ENCODE measurements around the gene EXOSC5. TPM values are rescaled to one million over a fixed set of nuclear protein-coding genes. Genes with fewer than 3 reads are reported as not detected.

The EXOSC5 gene
- total and polyA plus RNA-seq, 9 of the 15 experiments (the other 6 are each of a cell fraction or from before 2014, with no cell fraction given): 10.9 to 75.5 (median 37.8) TPM

- TF ChIP-seq PATZ1 (CRISPR knock-in tag; IDR thresholded peaks at IDR 0.05; ENCODE audit: borderline replicate concordance): no peak
- no peak for TF ChIP-seq ERF (CRISPR knock-in tag; IDR thresholded peaks at IDR 0.05)
- TF ChIP-seq, protein P1, sequence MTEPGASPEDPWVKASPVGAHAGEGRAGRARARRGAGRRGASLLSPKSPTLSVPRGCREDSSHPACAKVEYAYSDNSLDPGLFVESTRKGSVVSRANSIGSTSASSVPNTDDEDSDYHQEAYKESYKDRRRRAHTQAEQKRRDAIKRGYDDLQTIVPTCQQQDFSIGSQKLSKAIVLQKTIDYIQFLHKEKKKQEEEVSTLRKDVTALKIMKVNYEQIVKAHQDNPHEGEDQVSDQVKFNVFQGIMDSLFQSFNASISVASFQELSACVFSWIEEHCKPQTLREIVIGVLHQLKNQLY (CRISPR knock-in tag; conservative IDR thresholded peaks at IDR 0.05): no peak
- TF ChIP-seq ATF1 (CRISPR knock-in tag; IDR thresholded peaks at IDR 0.05): no peak
- TF ChIP-seq ATF1 (tag; IDR thresholded peaks at IDR 0.05): no peak
- TF ChIP-seq PRMT5 (CRISPR knock-in tag; IDR thresholded peaks at IDR 0.05): no peak
- TF ChIP-seq HDAC1 (IDR thresholded peaks at IDR 0.05): peak in 1 of 2 experiments; percentile 32; a peak in 1 of 4 replicates
- TF ChIP-seq NUFIP1 (IDR thresholded peaks at IDR 0.05; ENCODE audit: partially characterized antibody): no peak
- TF ChIP-seq BCOR (IDR thresholded peaks at IDR 0.05): no peak
- TF ChIP-seq CREBBP (IDR thresholded peaks at IDR 0.05; ENCODE audit: low read depth, low read length): no peak
- TF ChIP-seq MTF1 (CRISPR knock-in tag; IDR thresholded peaks at IDR 0.05; ENCODE audit: borderline replicate concordance): no peak
- TF ChIP-seq ZC3H8 (IDR thresholded peaks at IDR 0.05): no peak
- no peak for TF ChIP-seq NR0B1 (IDR thresholded peaks at IDR 0.05; ENCODE audit: partially characterized antibody)
- no peak for TF ChIP-seq FOXA1 (IDR thresholded peaks at IDR 0.05; ENCODE audit: borderline replicate concordance)
- no peak for TF ChIP-seq HDAC6 (IDR thresholded peaks at IDR 0.05; ENCODE audit: low read depth, low read length)
- TF ChIP-seq ZNF586 (CRISPR knock-in tag; conservative IDR thresholded peaks at IDR 0.05): no peak
- TF ChIP-seq, protein P2, sequence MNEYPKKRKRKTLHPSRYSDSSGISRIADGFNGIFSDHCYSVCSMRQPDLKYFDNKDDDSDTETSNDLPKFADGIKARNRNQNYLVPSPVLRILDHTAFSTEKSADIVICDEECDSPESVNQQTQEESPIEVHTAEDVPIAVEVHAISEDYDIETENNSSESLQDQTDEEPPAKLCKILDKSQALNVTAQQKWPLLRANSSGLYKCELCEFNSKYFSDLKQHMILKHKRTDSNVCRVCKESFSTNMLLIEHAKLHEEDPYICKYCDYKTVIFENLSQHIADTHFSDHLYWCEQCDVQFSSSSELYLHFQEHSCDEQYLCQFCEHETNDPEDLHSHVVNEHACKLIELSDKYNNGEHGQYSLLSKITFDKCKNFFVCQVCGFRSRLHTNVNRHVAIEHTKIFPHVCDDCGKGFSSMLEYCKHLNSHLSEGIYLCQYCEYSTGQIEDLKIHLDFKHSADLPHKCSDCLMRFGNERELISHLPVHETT (CRISPR knock-in tag; conservative IDR thresholded peaks at IDR 0.05 in 1 of 2, IDR thresholded peaks at IDR 0.05 in 1 of 2): peak in 1 of 2 experiments; percentile 93; a peak in 2 of 4 replicates
- no peak for TF ChIP-seq CBFA2T2 (conservative IDR thresholded peaks at IDR 0.05)
- peak; percentile 85; the same call in 1 of the 2 replicates for TF ChIP-seq TGIF2 (CRISPR knock-in tag; IDR thresholded peaks at IDR 0.05)
- no peak for TF ChIP-seq ZNF274 (IDR thresholded peaks at IDR 0.05; ENCODE audit: borderline replicate concordance, low read depth, low read length)
- TF ChIP-seq KLF10 (CRISPR knock-in tag; IDR thresholded peaks at IDR 0.05): no peak
- TF ChIP-seq, protein P3, sequence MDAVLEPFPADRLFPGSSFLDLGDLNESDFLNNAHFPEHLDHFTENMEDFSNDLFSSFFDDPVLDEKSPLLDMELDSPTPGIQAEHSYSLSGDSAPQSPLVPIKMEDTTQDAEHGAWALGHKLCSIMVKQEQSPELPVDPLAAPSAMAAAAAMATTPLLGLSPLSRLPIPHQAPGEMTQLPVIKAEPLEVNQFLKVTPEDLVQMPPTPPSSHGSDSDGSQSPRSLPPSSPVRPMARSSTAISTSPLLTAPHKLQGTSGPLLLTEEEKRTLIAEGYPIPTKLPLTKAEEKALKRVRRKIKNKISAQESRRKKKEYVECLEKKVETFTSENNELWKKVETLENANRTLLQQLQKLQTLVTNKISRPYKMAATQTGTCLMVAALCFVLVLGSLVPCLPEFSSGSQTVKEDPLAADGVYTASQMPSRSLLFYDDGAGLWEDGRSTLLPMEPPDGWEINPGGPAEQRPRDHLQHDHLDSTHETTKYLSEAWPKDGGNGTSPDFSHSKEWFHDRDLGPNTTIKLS (IDR thresholded peaks at IDR 0.05; ENCODE audit: borderline replicate concordance, low read depth): no peak
These were observed 43.5 kb downstream of the EXOSC5 start, which contains the start of gene TGFB1 (continued) for GRCh38 chr19:41353466-41354342.
